ENCODE results near the gene DLEC1.

GRCh38 chr3:38126121-38126892 is 87.3 kb downstream of the DLEC1 start:
- no peak for TF ChIP-seq POLR2AphosphoS5 (IDR thresholded peaks at IDR 0.05; ENCODE audit: low read depth, low read length)
- TF ChIP-seq POLR2A (IDR thresholded peaks at IDR 0.05; ENCODE audit: low read depth, low read length), result no peak
- TF ChIP-seq TAF1 (IDR thresholded peaks at IDR 0.05; ENCODE audit: borderline replicate concordance, low read depth, low read length), result no peak

Data from GM12892 (cell line).